ENCODE results near the gene KCNK3. TPM values are rescaled to one million over a fixed set of nuclear protein-coding genes. Genes with fewer than 3 reads are reported as not detected.
A peak's percentile ranks its signal among the peaks of the same experiment; 100 is the strongest.

Gene KCNK3
- total and polyA plus RNA-seq, 2 donors from 2014 or later, result 2.1 to 8.1 TPM

DNA sequence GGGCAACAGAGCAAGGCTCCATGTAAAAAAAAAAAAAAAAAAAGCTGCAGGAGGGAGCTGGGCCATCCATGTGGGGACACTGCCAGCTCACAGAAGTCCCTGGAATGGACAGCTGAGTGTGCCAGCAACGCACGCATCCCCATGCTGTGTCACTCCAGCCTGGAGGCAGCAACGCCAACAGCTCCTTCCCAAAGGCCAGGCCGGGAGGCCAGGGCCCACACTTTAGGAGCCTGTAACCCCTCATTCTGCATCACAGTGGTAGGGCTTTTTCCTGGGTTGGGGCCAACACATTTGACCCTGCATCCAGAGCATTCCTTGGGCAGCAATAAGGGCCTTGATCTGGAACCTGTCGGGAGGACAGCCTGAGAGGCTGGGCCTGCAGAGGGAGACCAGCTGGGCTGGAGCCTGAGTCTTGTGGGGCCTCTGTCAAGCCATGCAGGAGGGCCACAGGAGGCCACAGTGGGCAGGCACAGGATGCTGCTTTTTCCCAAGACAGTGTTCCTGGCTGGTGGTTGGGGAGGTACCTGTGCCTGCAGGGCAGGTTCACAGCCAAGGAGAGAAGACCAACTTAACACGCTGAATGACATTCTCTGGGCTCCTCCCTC, 16.8 kb upstream of the KCNK3 start:
- no peak for TF ChIP-seq CTCF (IDR thresholded peaks at IDR 0.05; ENCODE audit: borderline replicate concordance, extremely low read depth, insufficient read depth)
- no peak overlapping the region for H3K27ac ChIP-seq (ENCODE audit: low read depth in 2 of 2, low read length in 2 of 2)
- no peaks in the 10 kb centered on the region for H3K27me3 ChIP-seq (ENCODE audit: control insufficient read depth, insufficient read depth, low read length)
- no peak overlapping the region for H3K4me3 ChIP-seq (ENCODE audit: low read length in 3 of 3)
- DNase-seq, result peak in 1 of 5 donors; percentile 29
- intact Hi-C loops (cut with DNase I), result no loop called here
- peaks cover 0 to 2% (median 0%) of the 10 kb centered on the region in 3 donors for H3K9me3 ChIP-seq (ENCODE audit: control insufficient read depth in 2 of 3, insufficient read depth in 1 of 3, low read length in 3 of 3)
- H3K9ac ChIP-seq (ENCODE audit: low read length in 3 of 3), result no peak overlapping the region
- H3K36me3 ChIP-seq (ENCODE audit: control insufficient read depth in 2 of 3, insufficient read depth in 3 of 3, low read length in 3 of 3), result no peaks in the 10 kb centered on the region
- FAIRE-seq, result no peak
- H3K4me1 ChIP-seq (ENCODE audit: control insufficient read depth in 2 of 3, insufficient read depth in 2 of 3, low read depth in 1 of 3, low read length in 3 of 3), result no peaks in the 10 kb centered on the region

GRCh38 chr2:26678035-26678434, 14.5 kb upstream of the KCNK3 start:
- peaks cover 0 to 2% (median 0%) of the 10 kb centered on the region in 3 donors for H3K9me3 ChIP-seq (ENCODE audit: control insufficient read depth in 2 of 3, insufficient read depth in 1 of 3, low read length in 3 of 3)
- H3K4me1 ChIP-seq (ENCODE audit: control insufficient read depth in 2 of 3, insufficient read depth in 2 of 3, low read depth in 1 of 3, low read length in 3 of 3), result no peaks in the 10 kb centered on the region
- H3K9ac ChIP-seq (ENCODE audit: low read length in 3 of 3), result no peak overlapping the region
- TF ChIP-seq CTCF (IDR thresholded peaks at IDR 0.05; ENCODE audit: borderline replicate concordance, extremely low read depth, insufficient read depth), result no peak
- H3K27ac ChIP-seq (ENCODE audit: low read depth in 2 of 2, low read length in 2 of 2), result no peak overlapping the region
- H3K27me3 ChIP-seq (ENCODE audit: control insufficient read depth, insufficient read depth, low read length), result no peaks in the 10 kb centered on the region
- H3K4me3 ChIP-seq (ENCODE audit: low read length in 3 of 3), result no peak overlapping the region
- intact Hi-C loops (cut with DNase I), result no loop called here
- DNase-seq, result no peak
- H3K36me3 ChIP-seq (ENCODE audit: control insufficient read depth in 2 of 3, insufficient read depth in 3 of 3, low read length in 3 of 3), result no peaks in the 10 kb centered on the region
- FAIRE-seq, result no peak

- Histone ChIP-seq H3K9ac (ENCODE audit: low read length in 3 of 3) (no peak overlapping the region), H3K4me1 (ENCODE audit: control insufficient read depth in 2 of 3, insufficient read depth in 2 of 3, low read depth in 1 of 3, low read length in 3 of 3) (no peaks in the 10 kb centered on the region), H3K27ac (ENCODE audit: low read depth in 2 of 2, low read length in 2 of 2) (no peak overlapping the region), H3K4me3 (ENCODE audit: low read length in 3 of 3) (no peak overlapping the region), H3K9me3 (ENCODE audit: control insufficient read depth in 2 of 3, insufficient read depth in 1 of 3, low read length in 3 of 3) (peaks cover 0 to 2% (median 0%) of the 10 kb centered on the region in 3 donors), H3K27me3 (ENCODE audit: control insufficient read depth, insufficient read depth, low read length) (no peaks in the 10 kb centered on the region), H3K36me3 (ENCODE audit: control insufficient read depth in 2 of 3, insufficient read depth in 3 of 3, low read length in 3 of 3) (no peaks in the 10 kb centered on the region)
- DNase-seq (peak in 1 of 5 donors; percentile 4), FAIRE-seq (no peak)
- intact Hi-C loops (cut with DNase I), result no loop called here
- TF ChIP-seq CTCF (IDR thresholded peaks at IDR 0.05; ENCODE audit: borderline replicate concordance, extremely low read depth, insufficient read depth), result no peak
Measured at GRCh38 chr2:26679867-26680266, 12.7 kb upstream of the KCNK3 start.

GRCh38 chr2:26681656-26682055, 10.9 kb upstream of the KCNK3 start:
- DNase-seq, result peak in 1 of 5 donors; percentile 30
- H3K36me3 ChIP-seq (ENCODE audit: control insufficient read depth in 2 of 3, insufficient read depth in 3 of 3, low read length in 3 of 3), result no peaks in the 10 kb centered on the region
- H3K4me3 ChIP-seq (ENCODE audit: low read length in 3 of 3), result no peak overlapping the region
- no peak for FAIRE-seq
- TF ChIP-seq CTCF (IDR thresholded peaks at IDR 0.05; ENCODE audit: borderline replicate concordance, extremely low read depth, insufficient read depth), result no peak
- peaks cover 0 to 2% (median under 1%) of the 10 kb centered on the region in 3 donors for H3K4me1 ChIP-seq (ENCODE audit: control insufficient read depth in 2 of 3, insufficient read depth in 2 of 3, low read depth in 1 of 3, low read length in 3 of 3)
- no peak overlapping the region for H3K27ac ChIP-seq (ENCODE audit: low read depth in 2 of 2, low read length in 2 of 2)
- H3K9me3 ChIP-seq (ENCODE audit: control insufficient read depth in 2 of 3, insufficient read depth in 1 of 3, low read length in 3 of 3), result peaks cover 0 to 2% (median 0%) of the 10 kb centered on the region in 3 donors
- H3K9ac ChIP-seq (ENCODE audit: low read length in 3 of 3), result no peak overlapping the region
- intact Hi-C loops (cut with DNase I), result no loop called here
- no peaks in the 10 kb centered on the region for H3K27me3 ChIP-seq (ENCODE audit: control insufficient read depth, insufficient read depth, low read length)
